Fibroblast of skin of right biceps (primary cell): ENCODE measurements around the gene LAPTM4A.
"Not testable (repeated sequence)": the region's sequence is repeated elsewhere in the genome, so short reads cannot be mapped to it uniquely, and the experiment has no call there.

Experiments used
- DNase-seq: peaks from one replicate; pipeline ENCODE4 v3.0.0-alpha.2; 2013

LAPTM4A gene

GRCh38 chr2:20050104-20050645 is 1.3 kb downstream of the LAPTM4A start:
- peak; percentile 74 for DNase-seq

GRCh38 chr2:20049637-20050036 is 1.8 kb downstream of the LAPTM4A start:
- no peak for DNase-seq

GRCh38 chr2:20048488-20049448 is 2.7 kb downstream of the LAPTM4A start:
- DNase-seq: no peak

- DNase-seq: not testable (repeated sequence)
Measured at GRCh38 chr2:20045712-20046292, 5.6 kb downstream of the LAPTM4A start.

GRCh38 chr2:20044778-20045177 is 6.7 kb downstream of the LAPTM4A start:
- no peak for DNase-seq

GRCh38 chr2:20042531-20042930 is 8.9 kb downstream of the LAPTM4A start:
- no peak for DNase-seq

- DNase-seq: peak; percentile 47
Measured at GRCh38 chr2:20040489-20041172, 10.8 kb downstream of the LAPTM4A start.

- no peak for DNase-seq
Measured at GRCh38 chr2:20037660-20038059, 13.8 kb downstream of the LAPTM4A start.

- no peak for DNase-seq
Measured at GRCh38 chr2:20035955-20036666, 15.3 kb downstream of the LAPTM4A start.

GRCh38 chr2:20034821-20035220 is 16.6 kb downstream of the LAPTM4A start:
- DNase-seq: no peak

GRCh38 chr2:20034218-20034617 is 17.2 kb downstream of the LAPTM4A start:
- no peak for DNase-seq

- DNase-seq: no peak
Measured at GRCh38 chr2:20033322-20033721, 18.1 kb downstream of the LAPTM4A start.

- DNase-seq: no peak
Measured at GRCh38 chr2:20030224-20030623, 21.2 kb downstream of the LAPTM4A start.

- DNase-seq: peak; percentile 53
Measured at GRCh38 chr2:20027705-20028434, 23.6 kb downstream of the LAPTM4A start.

GRCh38 chr2:20027260-20027677 is 24.2 kb downstream of the LAPTM4A start:
- no peak for DNase-seq

- peak; percentile 81 for DNase-seq
Measured at GRCh38 chr2:20025065-20025786, 26.2 kb downstream of the LAPTM4A start.

- no peak for DNase-seq
Measured at GRCh38 chr2:20023688-20024087, 27.7 kb downstream of the LAPTM4A start.

GRCh38 chr2:20021405-20022009 is 29.9 kb downstream of the LAPTM4A start:
- no peak for DNase-seq

GRCh38 chr2:20019747-20020146 is 31.7 kb downstream of the LAPTM4A start:
- no peak for DNase-seq

GRCh38 chr2:20018601-20019152 is 32.8 kb downstream of the LAPTM4A start:
- DNase-seq: no peak
